ENCODE results near the gene CASKIN2. TPM values are rescaled to one million over a fixed set of nuclear protein-coding genes. Genes with fewer than 3 reads are reported as not detected.

CASKIN2 gene
- total RNA-seq, 1 donor, result 9.5 TPM

- no peak overlapping the region for H3K4me3 ChIP-seq (ENCODE audit: low read depth, low read length)
- no peak for DNase-seq (ENCODE audit: low read depth)
- no peak for TF ChIP-seq CTCF (IDR thresholded peaks at IDR 0.05; ENCODE audit: insufficient read depth, low read depth, low read length)
Observed at GRCh38 chr17:75490953-75491649, 24.2 kb downstream of the CASKIN2 start.

GRCh38 chr17:75490173-75490743 lies 25.1 kb downstream of the CASKIN2 start:
- no peak for TF ChIP-seq CTCF (IDR thresholded peaks at IDR 0.05; ENCODE audit: insufficient read depth, low read depth, low read length)
- no peak overlapping the region for H3K4me3 ChIP-seq (ENCODE audit: low read depth, low read length)
- no peak for DNase-seq (ENCODE audit: low read depth)

- H3K4me3 ChIP-seq (ENCODE audit: low read depth, low read length), result no peak overlapping the region
- DNase-seq (ENCODE audit: low read depth), result no peak
- no peak for TF ChIP-seq CTCF (IDR thresholded peaks at IDR 0.05; ENCODE audit: insufficient read depth, low read depth, low read length)
Observed at GRCh38 chr17:75489511-75489955, 25.8 kb downstream of the CASKIN2 start.

- TF ChIP-seq CTCF (IDR thresholded peaks at IDR 0.05; ENCODE audit: insufficient read depth, low read depth, low read length), result no peak
- DNase-seq (ENCODE audit: low read depth), result no peak
- no peak overlapping the region for H3K4me3 ChIP-seq (ENCODE audit: low read depth, low read length)
Observed at GRCh38 chr17:75488693-75489510, 26.4 kb downstream of the CASKIN2 start.

- TF ChIP-seq CTCF (IDR thresholded peaks at IDR 0.05; ENCODE audit: insufficient read depth, low read depth, low read length), result peak; percentile 19
- DNase-seq (ENCODE audit: low read depth), result no peak
Observed at GRCh38 chr17:75487351-75488070, 27.8 kb downstream of the CASKIN2 start.

GRCh38 chr17:75486951-75487350 lies 28.4 kb downstream of the CASKIN2 start:
- DNase-seq (ENCODE audit: low read depth), result no peak
- no peak for TF ChIP-seq CTCF (IDR thresholded peaks at IDR 0.05; ENCODE audit: insufficient read depth, low read depth, low read length)
- no peak overlapping the region for H3K4me3 ChIP-seq (ENCODE audit: low read depth, low read length)

More at GRCh38 chr17:75487351-75488070, 27.8 kb downstream of the CASKIN2 start:
- H3K4me3 ChIP-seq (ENCODE audit: low read depth, low read length), result no peak overlapping the region
